Endothelial cell (in vitro differentiated cells): ENCODE results near the gene RAPGEF4. TPM values are rescaled to one million over a fixed set of nuclear protein-coding genes. Genes with fewer than 3 reads are reported as not detected.
A peak's percentile ranks its signal among the peaks of the same experiment; 100 is the strongest.

Experiments
- DNase-seq: peaks from one replicate; pipeline ENCODE4 v3.0.0; 2021; ENCODE audit warnings: low spot score
- H3K27ac Mint-ChIP-seq: one replicate; pipeline ENCODE4 v1.8.0; 2021; ENCODE audit warnings: mixed read lengths, inconsistent platforms; ENCODE audit not compliant: unreplicated experiment
- H3K27me3 Mint-ChIP-seq: one replicate; pipeline ENCODE4 v1.8.0; 2021; ENCODE audit warnings: mild to moderate bottlenecking, moderate library complexity, mixed read lengths, inconsistent platforms; ENCODE audit not compliant: unreplicated experiment
- H3K36me3 Mint-ChIP-seq: one replicate; pipeline ENCODE4 v1.8.0; 2021; ENCODE audit warnings: mild to moderate bottlenecking, low read depth, mixed read lengths, inconsistent platforms; ENCODE audit not compliant: unreplicated experiment
- H3K4me1 Mint-ChIP-seq: one replicate; pipeline ENCODE4 v1.8.0; 2021; ENCODE audit warnings: mild to moderate bottlenecking, mixed read lengths, inconsistent platforms; ENCODE audit not compliant: unreplicated experiment
- H3K4me3 Mint-ChIP-seq: one replicate; pipeline ENCODE4 v1.8.0; 2021; ENCODE audit warnings: mild to moderate bottlenecking, mixed read lengths, inconsistent platforms; ENCODE audit not compliant: unreplicated experiment
- H3K9me3 Mint-ChIP-seq: one replicate; pipeline ENCODE4 v1.8.0; 2021; ENCODE audit warnings: mixed read lengths, inconsistent platforms; ENCODE audit not compliant: unreplicated experiment
- total RNA-seq: library from RNA; stranded (reverse); fragmentation: NEBNext Ultra II Directional; extraction: Animal tissue kit (Norgen Biotek cat#: 25700); gene quantifications from one replicate; pipeline ENCODE4 v1.2.1, GENCODE V29; 2021; ENCODE audit not compliant: unreplicated experiment
- TF ChIP-seq, protein P1 (sequence below): fragments of 200-600 bp; sonication (generic); IDR thresholded peaks from one replicate; pipeline ENCODE4 v1.5.0; 2021; ENCODE audit warnings: antibody characterized with exemption; ENCODE audit not compliant: unreplicated experiment

Gene RAPGEF4
- total RNA-seq, 1 donor from 2014 or later = 7.5 TPM

DNA sequence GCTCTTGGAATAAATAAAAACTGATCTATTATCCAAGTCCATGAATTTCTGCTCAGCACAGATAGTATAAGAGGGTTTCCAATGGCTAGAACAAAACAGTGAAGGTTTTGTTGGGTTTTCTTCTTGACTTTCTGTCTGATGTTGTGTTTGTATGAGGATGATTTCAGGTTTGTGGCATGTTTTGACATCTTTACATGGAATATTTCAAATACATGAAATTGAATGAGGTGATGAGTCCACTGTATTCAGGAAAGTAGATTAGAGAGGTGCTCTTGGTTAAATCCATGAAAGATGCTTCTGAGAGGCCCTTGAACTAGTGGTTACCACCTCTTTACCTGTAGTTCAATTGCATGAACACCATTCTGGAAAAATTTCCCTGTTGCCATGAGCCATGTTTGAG, 84.3 kb downstream of the RAPGEF4 start:
- H3K4me3 Mint-ChIP-seq = no peak overlapping the region
- peaks cover 23% of the 10 kb centered on the region for H3K4me1 Mint-ChIP-seq
- no peaks in the 10 kb centered on the region for H3K36me3 Mint-ChIP-seq
- no peak overlapping the region for H3K27ac Mint-ChIP-seq
- DNase-seq = no peak
- H3K27me3 Mint-ChIP-seq = no peaks in the 10 kb centered on the region
- no peaks in the 10 kb centered on the region for H3K9me3 Mint-ChIP-seq
- TF ChIP-seq, protein P1, sequence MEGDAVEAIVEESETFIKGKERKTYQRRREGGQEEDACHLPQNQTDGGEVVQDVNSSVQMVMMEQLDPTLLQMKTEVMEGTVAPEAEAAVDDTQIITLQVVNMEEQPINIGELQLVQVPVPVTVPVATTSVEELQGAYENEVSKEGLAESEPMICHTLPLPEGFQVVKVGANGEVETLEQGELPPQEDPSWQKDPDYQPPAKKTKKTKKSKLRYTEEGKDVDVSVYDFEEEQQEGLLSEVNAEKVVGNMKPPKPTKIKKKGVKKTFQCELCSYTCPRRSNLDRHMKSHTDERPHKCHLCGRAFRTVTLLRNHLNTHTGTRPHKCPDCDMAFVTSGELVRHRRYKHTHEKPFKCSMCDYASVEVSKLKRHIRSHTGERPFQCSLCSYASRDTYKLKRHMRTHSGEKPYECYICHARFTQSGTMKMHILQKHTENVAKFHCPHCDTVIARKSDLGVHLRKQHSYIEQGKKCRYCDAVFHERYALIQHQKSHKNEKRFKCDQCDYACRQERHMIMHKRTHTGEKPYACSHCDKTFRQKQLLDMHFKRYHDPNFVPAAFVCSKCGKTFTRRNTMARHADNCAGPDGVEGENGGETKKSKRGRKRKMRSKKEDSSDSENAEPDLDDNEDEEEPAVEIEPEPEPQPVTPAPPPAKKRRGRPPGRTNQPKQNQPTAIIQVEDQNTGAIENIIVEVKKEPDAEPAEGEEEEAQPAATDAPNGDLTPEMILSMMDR = no peak

DNA sequence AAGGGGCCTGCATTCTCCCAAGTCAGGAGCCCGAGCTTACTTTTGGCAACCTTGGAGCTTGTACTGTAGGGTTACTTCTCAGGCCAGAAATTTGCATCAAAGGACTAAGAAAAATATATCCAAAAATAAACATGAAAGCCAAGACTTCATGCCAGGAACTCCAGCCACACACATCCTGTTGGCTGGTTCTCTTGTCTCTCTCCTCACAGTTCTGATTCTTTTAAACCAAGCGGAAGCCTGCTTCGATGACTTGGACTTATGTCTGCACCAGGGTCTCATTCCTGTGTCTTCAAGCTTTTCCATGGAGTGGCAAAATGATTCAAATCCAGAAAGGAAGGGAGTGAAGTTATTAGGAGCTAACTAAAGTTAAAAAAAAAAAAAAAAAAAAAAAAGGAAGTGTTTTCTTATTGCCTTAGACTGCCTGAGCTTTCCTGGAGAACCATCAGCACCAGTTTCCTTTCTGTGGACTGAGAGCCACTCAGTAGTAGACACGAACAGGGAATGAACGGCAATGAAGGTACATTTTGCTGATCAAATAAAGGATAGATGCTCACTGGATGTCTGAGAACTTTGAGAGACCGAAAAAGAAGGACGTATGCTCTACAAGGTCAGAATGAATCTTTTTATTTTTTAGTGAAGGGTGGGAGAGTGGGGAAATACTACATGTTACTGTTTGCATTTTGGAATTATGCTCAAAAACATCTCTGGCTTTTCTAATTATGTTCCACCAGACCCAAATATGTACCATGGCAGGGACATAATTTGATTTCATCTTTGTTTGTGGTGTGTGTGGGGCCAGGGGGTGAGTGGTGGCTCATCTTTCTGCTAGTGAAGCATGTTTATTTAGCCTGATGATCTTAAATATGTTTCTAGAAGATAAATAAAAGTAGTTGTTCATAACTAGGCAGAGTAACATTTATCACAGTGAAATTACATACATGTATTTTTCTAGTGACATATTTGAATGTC, 86.0 kb downstream of the RAPGEF4 start:
- Mint-ChIP-seq H3K27ac (peak overlapping the region; percentile 86), H3K4me3 (peak overlapping the region; percentile 63)

DNA sequence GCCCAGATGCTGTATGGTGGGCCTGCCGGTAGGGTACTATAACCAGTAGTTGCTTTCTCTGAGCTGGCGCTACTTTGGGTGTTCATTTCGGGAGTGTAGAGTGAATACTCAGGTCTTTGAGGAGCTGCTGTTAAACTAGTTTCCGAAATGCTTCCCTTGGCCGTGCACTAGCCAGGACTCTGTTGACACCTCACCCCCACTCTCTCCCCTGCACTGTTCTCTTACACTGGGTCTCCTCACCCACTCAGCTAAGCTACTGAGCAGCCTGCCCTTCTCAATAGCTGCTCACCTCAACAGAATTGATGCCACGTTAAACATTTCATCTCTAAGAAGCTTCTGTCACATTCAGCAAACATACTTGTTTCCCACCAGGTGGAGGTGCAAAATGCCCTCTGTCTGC, 86.9 kb downstream of the RAPGEF4 start:
- Mint-ChIP-seq H3K36me3 (no peaks in the 10 kb centered on the region), H3K27ac (no peak overlapping the region), H3K9me3 (no peaks in the 10 kb centered on the region), H3K27me3 (no peaks in the 10 kb centered on the region), H3K4me3 (no peak overlapping the region), H3K4me1 (peaks cover 23% of the 10 kb centered on the region)
- DNase-seq = no peak
- TF ChIP-seq, protein P1 = no peak

More for the DNA sequence above, 86.0 kb downstream of the RAPGEF4 start:
- no peak for DNase-seq
- no peaks in the 10 kb centered on the region for H3K27me3 Mint-ChIP-seq
- H3K9me3 Mint-ChIP-seq = no peaks in the 10 kb centered on the region
- TF ChIP-seq, protein P1 = no peak
- peaks cover 23% of the 10 kb centered on the region for H3K4me1 Mint-ChIP-seq
- H3K36me3 Mint-ChIP-seq = no peaks in the 10 kb centered on the region

DNA sequence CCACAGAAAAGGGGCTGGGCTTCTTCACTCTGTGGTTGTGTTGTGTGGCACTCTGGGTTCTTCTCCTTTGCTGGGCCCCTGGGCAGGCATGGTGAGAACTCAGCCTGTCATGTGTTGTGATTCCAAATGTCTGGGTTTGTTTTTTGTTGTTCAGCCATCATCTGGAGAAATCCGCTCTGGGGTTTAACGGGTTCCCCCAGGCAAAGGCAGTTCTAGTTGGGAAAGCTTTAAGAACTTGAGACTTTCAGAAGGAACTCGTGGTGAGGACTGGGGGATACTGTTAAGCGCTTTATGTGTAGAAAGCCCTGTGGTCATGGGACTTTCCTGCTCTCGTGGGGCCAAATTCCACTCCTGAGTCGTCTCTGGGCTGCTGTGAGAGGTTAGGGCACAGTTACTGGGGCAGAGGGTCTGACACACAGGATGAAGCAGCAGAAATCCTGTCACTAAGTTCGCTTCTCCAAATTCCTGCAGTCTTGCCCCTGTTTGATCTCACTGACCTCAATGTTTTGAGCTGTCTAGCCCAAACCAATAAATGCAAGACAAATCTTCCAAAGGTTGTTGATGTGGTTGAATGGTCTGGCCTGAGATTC, 87.7 kb downstream of the RAPGEF4 start:
- Mint-ChIP-seq H3K4me1 (peaks cover 23% of the 10 kb centered on the region), H3K36me3 (no peaks in the 10 kb centered on the region), H3K4me3 (peak overlapping the region; percentile 13), H3K27me3 (no peaks in the 10 kb centered on the region), H3K9me3 (no peaks in the 10 kb centered on the region), H3K27ac (peak overlapping the region; percentile 17)
- DNase-seq = no peak
- TF ChIP-seq, protein P1 = no peak

DNA sequence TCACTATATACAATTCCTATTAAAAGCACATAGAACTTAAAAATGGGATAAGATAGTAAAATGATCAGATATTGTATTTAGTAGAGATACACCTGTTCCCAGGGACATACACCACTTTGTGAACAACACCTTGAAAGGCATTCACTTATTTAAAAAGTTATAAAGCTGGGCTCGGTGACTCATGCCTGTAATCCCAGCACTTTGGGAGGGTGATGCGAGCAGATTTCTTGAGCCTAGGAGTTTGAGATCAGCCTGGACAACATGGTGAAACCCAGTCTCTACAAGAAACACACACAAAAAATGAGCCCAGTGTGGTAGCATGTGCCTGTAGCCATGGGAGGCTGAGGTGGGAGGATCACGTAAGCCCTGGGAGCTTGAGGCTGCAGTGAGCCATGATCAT, 90.9 kb downstream of the RAPGEF4 start:
- H3K27me3 Mint-ChIP-seq = peaks cover 4% of the 10 kb centered on the region
- DNase-seq = no peak
- H3K9me3 Mint-ChIP-seq = no peaks in the 10 kb centered on the region
- H3K4me3 Mint-ChIP-seq = no peak overlapping the region
- no peak overlapping the region for H3K27ac Mint-ChIP-seq
- TF ChIP-seq, protein P1 = no peak
- peaks cover 4% of the 10 kb centered on the region for H3K36me3 Mint-ChIP-seq
- H3K4me1 Mint-ChIP-seq = peaks cover 19% of the 10 kb centered on the region
